Non-pigmented ciliary epithelial cell (primary cell): ENCODE results near the gene NCAPG.

Experiments
- DNase-seq: peaks from one replicate; pipeline ENCODE4 v3.0.0-alpha.2; 2010; ENCODE audit warnings: low read depth

The NCAPG gene

DNA sequence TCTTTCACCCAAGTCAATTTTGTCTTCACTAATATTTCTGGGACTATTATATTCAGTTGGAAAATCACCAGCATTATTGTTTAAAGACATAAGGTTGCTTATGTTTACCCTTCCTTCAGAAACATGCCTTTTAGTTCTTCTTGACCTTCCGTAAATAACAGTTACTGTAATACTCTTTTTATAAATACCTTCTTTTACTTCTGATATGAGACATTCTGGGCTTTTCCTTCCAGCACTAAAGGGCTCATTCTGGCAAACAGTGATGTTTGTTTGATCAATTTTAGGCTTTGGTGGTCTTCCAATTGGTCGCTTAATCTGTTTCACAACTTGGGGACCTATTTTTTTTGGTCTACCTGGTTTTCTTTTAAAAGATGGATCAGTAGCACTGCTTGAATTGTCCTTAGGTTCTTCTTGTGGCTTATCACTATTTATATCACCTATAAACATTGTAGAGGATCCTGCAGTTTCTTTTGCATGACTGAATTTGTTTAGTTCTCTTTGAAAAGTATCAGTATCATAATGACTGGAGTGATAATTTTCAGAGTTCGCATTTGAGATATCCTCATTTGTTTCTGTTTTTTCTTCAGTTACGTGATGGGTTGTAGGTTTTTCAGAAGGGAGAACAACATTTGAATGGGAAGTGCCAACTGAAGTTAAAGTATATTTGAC, 64.8 kb downstream of the NCAPG start:
- DNase-seq: no peak

DNA sequence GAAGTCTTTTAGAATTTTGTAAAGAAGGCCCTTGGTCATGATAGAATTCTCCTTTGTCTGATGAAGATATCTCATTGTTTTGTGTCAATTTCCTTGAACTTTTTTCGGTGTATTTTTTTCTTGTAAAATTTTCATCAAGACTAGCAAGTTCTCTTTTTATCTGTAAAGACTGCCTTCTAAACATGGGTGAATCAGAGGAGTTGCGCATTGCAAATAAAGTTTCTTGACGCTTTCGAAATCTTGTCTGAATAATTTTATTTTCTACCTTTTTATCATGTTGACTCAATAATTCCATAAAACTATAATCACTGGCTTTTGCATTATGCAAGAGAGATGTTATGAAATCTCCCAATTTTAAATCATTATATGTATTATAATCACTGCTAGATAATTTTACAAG, 66.2 kb downstream of the NCAPG start:
- DNase-seq: no peak

DNA sequence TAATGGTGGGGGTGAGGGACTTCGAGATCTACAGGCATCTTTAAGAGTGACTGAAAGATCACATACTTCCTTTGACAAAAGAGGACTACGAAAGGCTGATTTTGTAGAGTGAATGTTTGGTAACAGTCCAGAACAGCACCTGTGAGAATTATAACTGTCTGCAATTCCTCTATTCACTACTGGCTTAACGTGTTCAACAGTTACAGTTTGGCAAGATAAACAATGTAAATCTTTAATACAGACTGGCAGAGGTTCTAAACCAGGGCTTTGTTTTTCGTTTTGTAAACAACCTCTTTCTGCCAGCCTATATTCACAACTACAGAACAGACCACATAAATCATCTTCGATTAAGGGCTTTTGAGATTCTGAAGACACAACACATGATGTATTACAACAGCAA, 66.9 kb downstream of the NCAPG start:
- no peak for DNase-seq

DNA sequence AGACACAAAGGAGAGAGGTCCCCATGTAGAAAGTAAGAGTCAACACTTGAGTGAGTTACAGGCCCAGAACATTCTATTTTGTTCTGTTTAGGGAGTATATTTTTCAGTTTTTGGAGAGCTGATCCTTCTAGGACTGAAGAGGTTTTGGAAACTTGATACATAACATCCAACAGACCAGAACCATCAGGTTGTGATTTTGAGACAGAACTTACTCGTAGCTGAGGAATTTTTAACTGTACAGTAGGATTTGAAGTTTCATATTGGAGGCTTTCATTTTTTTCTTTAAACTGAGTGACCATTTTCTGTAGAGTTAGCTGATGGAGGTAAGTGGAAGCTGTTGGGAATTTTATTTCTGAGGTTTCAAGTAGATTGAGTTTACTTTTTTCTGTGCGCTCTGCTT, 73.3 kb downstream of the NCAPG start:
- no peak for DNase-seq

DNA sequence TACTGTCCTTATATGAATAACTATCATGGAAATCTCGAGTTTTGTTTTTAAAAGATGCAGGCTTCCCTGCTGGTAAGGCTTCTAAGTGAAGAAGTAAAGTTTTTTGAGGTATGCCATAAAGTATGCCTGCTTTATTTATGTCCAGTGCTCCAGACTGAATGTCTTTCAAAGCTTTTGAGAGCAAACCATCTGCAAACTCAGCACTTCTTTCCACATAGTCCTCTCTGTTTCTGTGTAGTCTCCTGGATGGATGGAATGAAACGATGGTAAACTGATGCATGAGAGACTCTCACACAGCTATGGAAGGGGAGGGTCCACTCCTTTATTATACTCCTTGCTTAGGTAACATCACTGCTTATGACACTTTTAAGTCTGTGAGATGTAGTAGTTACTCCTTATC, 73.7 kb downstream of the NCAPG start:
- no peak for DNase-seq

DNA sequence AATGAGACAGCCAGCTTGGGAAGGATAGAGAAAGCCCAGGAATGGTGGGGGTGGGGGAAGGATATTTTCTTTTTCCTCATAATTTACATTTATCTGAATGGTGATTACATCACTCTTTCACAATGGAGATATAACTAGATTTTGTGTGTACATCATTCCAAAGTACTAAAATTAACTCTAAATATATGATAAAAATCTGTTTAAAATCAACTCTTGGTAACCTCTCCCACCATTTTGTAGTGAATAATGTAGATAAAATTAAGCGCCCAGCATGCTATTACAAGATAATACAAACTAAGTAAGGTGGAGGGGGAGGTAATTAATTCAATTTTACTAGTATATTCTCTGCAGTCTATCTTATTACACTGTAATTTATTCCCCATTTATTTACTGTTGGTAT, 78.9 kb downstream of the NCAPG start:
- no peak for DNase-seq

DNA sequence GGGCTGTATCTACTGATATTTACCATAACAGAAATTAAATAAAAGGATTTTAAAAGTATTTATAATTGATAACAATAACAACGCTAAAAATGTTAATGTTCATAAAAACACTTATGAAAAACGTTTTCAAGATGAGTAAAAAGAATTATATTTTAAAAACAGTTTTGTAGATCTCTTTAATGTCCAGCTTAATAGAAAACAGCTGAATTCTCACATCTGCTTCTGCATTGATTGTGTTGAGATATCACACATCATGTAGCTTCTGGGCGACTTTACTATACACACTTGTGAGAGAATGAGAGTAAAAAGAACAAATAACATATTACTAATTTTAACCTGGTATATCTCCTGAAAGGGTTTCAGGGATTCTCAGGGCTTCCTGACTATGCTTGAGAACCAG, 83.6 kb downstream of the NCAPG start:
- no peak for DNase-seq
